ENCODE results near the gene EMP1. TPM values are rescaled to one million over a fixed set of nuclear protein-coding genes. Genes with fewer than 3 reads are reported as not detected.
"Not testable (repeated sequence)": the region's sequence is repeated elsewhere in the genome, so short reads cannot be mapped to it uniquely, and the experiment has no call there.

Gene EMP1
- polyA plus RNA-seq, 4 donors: 11.6 to 65.9 (median 22.9) TPM

- Histone ChIP-seq H3K4me3 (ENCODE audit: low read depth in 1 of 3, low read length in 3 of 3) (peak overlapping the region in 1 of 3 donors; percentile 20), H3K27ac (ENCODE audit: low read depth in 1 of 3, low read length in 2 of 3) (no peak overlapping the region), H3K4me1 (ENCODE audit: control insufficient read depth in 3 of 3, insufficient read depth in 2 of 3, low read depth in 1 of 3, low read length in 2 of 3) (peaks cover 0 to 9% (median 6%) of the 10 kb centered on the region in 3 donors), H3K36me3 (ENCODE audit: control insufficient read depth in 3 of 3, insufficient read depth in 2 of 3, low read depth in 1 of 3, low read length in 3 of 3) (no peaks in the 10 kb centered on the region), H3K27me3 (ENCODE audit: control insufficient read depth in 3 of 3, insufficient read depth in 3 of 3, low read length in 3 of 3) (no peaks in the 10 kb centered on the region), H3K9me3 (ENCODE audit: control insufficient read depth in 2 of 2, insufficient read depth in 1 of 2, low read depth in 1 of 2, low read length in 1 of 2) (peaks cover 0 to 4% of the 10 kb centered on the region in 2 donors)
- FAIRE-seq (no peak), DNase-seq (peak; percentile 96 to 97)
- 18 to 22% (median 20%) methylated on average over 18 of the region's 18 CpGs for WGBS, 3 donors
Measured at GRCh38 chr12:13255792-13256691, 59.5 kb downstream of the EMP1 start.

- H3K27ac ChIP-seq (ENCODE audit: low read depth in 1 of 3, low read length in 2 of 3): no peak overlapping the region
- H3K9me3 ChIP-seq (ENCODE audit: control insufficient read depth in 2 of 2, insufficient read depth in 1 of 2, low read depth in 1 of 2, low read length in 1 of 2): no peaks in the 10 kb centered on the region
- FAIRE-seq (no peak), DNase-seq (no peak)
- H3K4me3 ChIP-seq (ENCODE audit: low read depth in 1 of 3, low read length in 3 of 3): no peak overlapping the region
- H3K4me1 ChIP-seq (ENCODE audit: control insufficient read depth in 3 of 3, insufficient read depth in 2 of 3, low read depth in 1 of 3, low read length in 2 of 3): peaks cover 0 to 5% (median 5%) of the 10 kb centered on the region in 3 donors
- 84 to 87% (median 84%) methylated on average over 4 of the region's 4 CpGs for WGBS, 3 donors
- H3K27me3 ChIP-seq (ENCODE audit: control insufficient read depth in 3 of 3, insufficient read depth in 3 of 3, low read length in 3 of 3): no peaks in the 10 kb centered on the region
- no peaks in the 10 kb centered on the region for H3K36me3 ChIP-seq (ENCODE audit: control insufficient read depth in 3 of 3, insufficient read depth in 2 of 3, low read depth in 1 of 3, low read length in 3 of 3)
Measured at GRCh38 chr12:13256692-13257045, 60.1 kb downstream of the EMP1 start.

- H3K27ac ChIP-seq (ENCODE audit: low read depth in 1 of 3, low read length in 2 of 3): no peak overlapping the region
- H3K4me1 ChIP-seq (ENCODE audit: control insufficient read depth in 3 of 3, insufficient read depth in 2 of 3, low read depth in 1 of 3, low read length in 2 of 3): peaks cover 0 to 5% (median 5%) of the 10 kb centered on the region in 3 donors
- WGBS, 3 donors: 61 to 79% (median 67%) methylated on average over 3 of the region's 3 CpGs
- DNase-seq (no peak), FAIRE-seq (no peak)
- H3K9me3 ChIP-seq (ENCODE audit: control insufficient read depth in 2 of 2, insufficient read depth in 1 of 2, low read depth in 1 of 2, low read length in 1 of 2): no peaks in the 10 kb centered on the region
- no peak overlapping the region for H3K4me3 ChIP-seq (ENCODE audit: low read depth in 1 of 3, low read length in 3 of 3)
- H3K36me3 ChIP-seq (ENCODE audit: control insufficient read depth in 3 of 3, insufficient read depth in 2 of 3, low read depth in 1 of 3, low read length in 3 of 3): no peaks in the 10 kb centered on the region
- no peaks in the 10 kb centered on the region for H3K27me3 ChIP-seq (ENCODE audit: control insufficient read depth in 3 of 3, insufficient read depth in 3 of 3, low read length in 3 of 3)
Measured at GRCh38 chr12:13257356-13257875, 60.9 kb downstream of the EMP1 start.

GRCh38 chr12:13258197-13258596 lies 61.7 kb downstream of the EMP1 start:
- H3K36me3 ChIP-seq (ENCODE audit: control insufficient read depth in 3 of 3, insufficient read depth in 2 of 3, low read depth in 1 of 3, low read length in 3 of 3): no peaks in the 10 kb centered on the region
- no peaks in the 10 kb centered on the region for H3K27me3 ChIP-seq (ENCODE audit: control insufficient read depth in 3 of 3, insufficient read depth in 3 of 3, low read length in 3 of 3)
- no peak for FAIRE-seq
- DNase-seq: no peak
- no peaks in the 10 kb centered on the region for H3K9me3 ChIP-seq (ENCODE audit: control insufficient read depth in 2 of 2, insufficient read depth in 1 of 2, low read depth in 1 of 2, low read length in 1 of 2)
- WGBS, 3 donors: 77 to 91% (median 80%) methylated on average over 3 of the region's 3 CpGs
- H3K27ac ChIP-seq (ENCODE audit: low read depth in 1 of 3, low read length in 2 of 3): no peak overlapping the region
- peaks cover 0 to 5% (median 5%) of the 10 kb centered on the region in 3 donors for H3K4me1 ChIP-seq (ENCODE audit: control insufficient read depth in 3 of 3, insufficient read depth in 2 of 3, low read depth in 1 of 3, low read length in 2 of 3)
- H3K4me3 ChIP-seq (ENCODE audit: low read depth in 1 of 3, low read length in 3 of 3): no peak overlapping the region

- Histone ChIP-seq H3K36me3 (ENCODE audit: control insufficient read depth in 3 of 3, insufficient read depth in 2 of 3, low read depth in 1 of 3, low read length in 3 of 3) (no peaks in the 10 kb centered on the region), H3K27ac (ENCODE audit: low read depth in 1 of 3, low read length in 2 of 3) (no peak overlapping the region), H3K9me3 (ENCODE audit: control insufficient read depth in 2 of 2, insufficient read depth in 1 of 2, low read depth in 1 of 2, low read length in 1 of 2) (no peaks in the 10 kb centered on the region), H3K4me1 (ENCODE audit: control insufficient read depth in 3 of 3, insufficient read depth in 2 of 3, low read depth in 1 of 3, low read length in 2 of 3) (peaks cover 0 to 5% (median 5%) of the 10 kb centered on the region in 3 donors), H3K4me3 (ENCODE audit: low read depth in 1 of 3, low read length in 3 of 3) (no peak overlapping the region), H3K27me3 (ENCODE audit: control insufficient read depth in 3 of 3, insufficient read depth in 3 of 3, low read length in 3 of 3) (no peaks in the 10 kb centered on the region)
- WGBS, 3 donors: 31 to 61% (median 56%) methylated on average over 3 of the region's 3 CpGs
- no peak for DNase-seq
- FAIRE-seq: no peak
Measured at GRCh38 chr12:13258717-13259119, 62.2 kb downstream of the EMP1 start.

- not testable (repeated sequence) for H3K36me3 ChIP-seq (ENCODE audit: control insufficient read depth in 3 of 3, insufficient read depth in 2 of 3, low read depth in 1 of 3, low read length in 3 of 3); H3K4me3 ChIP-seq (ENCODE audit: low read depth in 1 of 3, low read length in 3 of 3); H3K27me3 ChIP-seq (ENCODE audit: control insufficient read depth in 3 of 3, insufficient read depth in 3 of 3, low read length in 3 of 3); FAIRE-seq; DNase-seq; H3K27ac ChIP-seq (ENCODE audit: low read depth in 1 of 3, low read length in 2 of 3); H3K9me3 ChIP-seq (ENCODE audit: control insufficient read depth in 2 of 2, insufficient read depth in 1 of 2, low read depth in 1 of 2, low read length in 1 of 2); H3K4me1 ChIP-seq (ENCODE audit: control insufficient read depth in 3 of 3, insufficient read depth in 2 of 3, low read depth in 1 of 3, low read length in 2 of 3)
- 91 to 94% (median 91%) methylated on average over 5 to 7 of the region's 7 CpGs for WGBS, 3 donors
Measured at GRCh38 chr12:13259625-13260024, 63.1 kb downstream of the EMP1 start.

- not testable (repeated sequence) for DNase-seq, FAIRE-seq
Measured at GRCh38 chr12:13267826-13268225, 71.3 kb downstream of the EMP1 start.

GRCh38 chr12:13268581-13268980 lies 72.1 kb downstream of the EMP1 start:
- FAIRE-seq (no peak), DNase-seq (no peak)
- peaks cover 0 to 4% of the 10 kb centered on the region in 2 donors for H3K9me3 ChIP-seq (ENCODE audit: control insufficient read depth in 2 of 2, insufficient read depth in 1 of 2, low read depth in 1 of 2, low read length in 1 of 2)
- 92 to 94% (median 92%) methylated on average over 6 of the region's 6 CpGs for WGBS, 3 donors
- H3K27ac ChIP-seq (ENCODE audit: low read depth in 1 of 3, low read length in 2 of 3): no peak overlapping the region
- no peaks in the 10 kb centered on the region for H3K36me3 ChIP-seq (ENCODE audit: control insufficient read depth in 3 of 3, insufficient read depth in 2 of 3, low read depth in 1 of 3, low read length in 3 of 3)
- H3K27me3 ChIP-seq (ENCODE audit: control insufficient read depth in 3 of 3, insufficient read depth in 3 of 3, low read length in 3 of 3): no peaks in the 10 kb centered on the region
- H3K4me1 ChIP-seq (ENCODE audit: control insufficient read depth in 3 of 3, insufficient read depth in 2 of 3, low read depth in 1 of 3, low read length in 2 of 3): peaks cover 0 to 2% (median 1%) of the 10 kb centered on the region in 3 donors
- no peak overlapping the region for H3K4me3 ChIP-seq (ENCODE audit: low read depth in 1 of 3, low read length in 3 of 3)

More at GRCh38 chr12:13267826-13268225, 71.3 kb downstream of the EMP1 start:
- H3K4me1 ChIP-seq (ENCODE audit: control insufficient read depth in 3 of 3, insufficient read depth in 2 of 3, low read depth in 1 of 3, low read length in 2 of 3); H3K27ac ChIP-seq (ENCODE audit: low read depth in 1 of 3, low read length in 2 of 3); H3K4me3 ChIP-seq (ENCODE audit: low read depth in 1 of 3, low read length in 3 of 3); H3K27me3 ChIP-seq (ENCODE audit: control insufficient read depth in 3 of 3, insufficient read depth in 3 of 3, low read length in 3 of 3); H3K9me3 ChIP-seq (ENCODE audit: control insufficient read depth in 2 of 2, insufficient read depth in 1 of 2, low read depth in 1 of 2, low read length in 1 of 2); H3K36me3 ChIP-seq (ENCODE audit: control insufficient read depth in 3 of 3, insufficient read depth in 2 of 3, low read depth in 1 of 3, low read length in 3 of 3): not testable (repeated sequence)
- 82 to 87% (median 84%) methylated on average over 3 of the region's 3 CpGs for WGBS, 3 donors
